Heart left ventricle (tissue), 16 donors: ENCODE data around the gene OAS2. TPM values are rescaled to one million over a fixed set of nuclear protein-coding genes. Genes with fewer than 3 reads are reported as not detected.
A peak's percentile ranks its signal among the peaks of the same experiment; 100 is the strongest.

ENCODE experiments used
- ATAC-seq, 4 donors: fragments of 200-7000 bp; cut with Tn5 transposase; one replicate each; pipeline ENCODE4 v1.9.1; 2020 to 2022; ENCODE audit warnings: moderate library complexity in 4 of 4, mild to moderate bottlenecking in 3 of 4, moderate number of reproducible peaks in 1 of 4
- DNase-seq, 5 donors: peaks; one replicate each; pipeline ENCODE4 v3.0.0-alpha.2; 2020
- H3K27ac ChIP-seq, 12 donors: fragments of 200-600 bp; sonication (generic) in 4 of 12; one replicate each; pipeline versions ENCODE4 v1.5.0 to v1.8.0; 2016 to 2022; ENCODE audit warnings: mild to moderate bottlenecking in 2 of 12
- H3K27me3 ChIP-seq, 9 donors: fragments of 200-600 bp; sonication (generic) in 2 of 9; one replicate each; pipeline versions ENCODE4 v1.5.1 to v1.8.0; 2016 to 2022; ENCODE audit warnings: mild to moderate bottlenecking in 3 of 9
- H3K36me3 ChIP-seq, 9 donors: fragments of 200-600 bp; sonication (generic) in 2 of 9; one replicate each; pipeline versions ENCODE4 v1.5.0 to v1.8.0; 2018 to 2022; ENCODE audit warnings: mild to moderate bottlenecking in 2 of 9
- H3K4me1 ChIP-seq, 12 donors: fragments of 200-600 bp; sonication (generic) in 4 of 12; one replicate each; pipeline versions ENCODE4 v1.5.0 to v1.8.0; 2016 to 2022; ENCODE audit warnings: mild to moderate bottlenecking in 3 of 12
- H3K4me3 ChIP-seq, 12 donors: fragments of 200-600 bp; sonication (generic) in 4 of 12; one replicate each; pipeline versions ENCODE4 v1.5.0 to v1.8.0; 2017 to 2022; ENCODE audit warnings: mild to moderate bottlenecking in 9 of 12, moderate library complexity in 4 of 12
- H3K9me3 ChIP-seq, 12 donors: fragments of 200-600 bp; sonication (generic) in 4 of 12; one replicate each; pipeline versions ENCODE4 v1.5.0 to v1.8.0; 2016 to 2022; ENCODE audit warnings: mild to moderate bottlenecking in 1 of 12
- POLR2A ChIP-seq, 2 donors: fragments of 450-650 bp; IDR thresholded peaks; one replicate each; pipeline ENCODE4 v1.6.1; 2017; ENCODE audit warnings: antibody characterized with exemption in 2 of 2, mild to moderate bottlenecking in 2 of 2, moderate library complexity in 2 of 2
- WGBS, 4 donors: extraction: QIAGEN DNeasy Blood & Tissue Kit in 2 of 4; methylation state at CpG; one replicate each; pipeline versions ENCODE4 v1.1.5 to v1.1.7; 2013 to 2018; 5-methylcytosine and 5-hydroxymethylcytosine counted together
- intact Hi-C, 10 donors: fragments of 100-400 bp; cut with DNase I; formaldehyde crosslinking; loops; one replicate each; pipeline versions ENCODE4 v1.11.1 to v1.14.2; 2022
- long read RNA-seq, 3 donors: library from polyadenylated mRNA; unstranded; transcript quantifications; one replicate each; pipeline ENCODE4 v2.0.0, GENCODE V29; 2020 to 2021
- polyA plus RNA-seq, 2 donors: library from polyadenylated mRNA; stranded (reverse); fragments of 200-250 nt; gene quantifications; one replicate each; pipeline ENCODE4 v1.2.3, GENCODE V29; 2013
- total RNA-seq, 9 donors: library from RNA; depleted of rRNA in 2 of 9; stranded (reverse); fragments of >200 nt in 2 of 9; fragmentation: NEBNext Ultra II Directional in 3 of 9; extraction: Animal tissue kit (Norgen Biotek cat#: 25700) in 3 of 9; gene quantifications; one replicate each; pipeline versions ENCODE4 v1.1.0 to v1.2.4, GENCODE V29; 2016 to 2023
- TF ChIP-seq, protein P1 (sequence below), 12 donors: fragments of 200-600 bp; sonication (generic) in 4 of 12; IDR thresholded peaks; one replicate each; pipeline versions ENCODE4 v1.5.0 to v1.8.0; 2018 to 2022; ENCODE audit warnings: antibody characterized with exemption in 12 of 12, mild to moderate bottlenecking in 5 of 12
- donor health status: ischemic (EF 13 %, LVEDD 7.1; RV severe dilation, severe dysfunction).
- donor health status: healthy with polysubstance abuse.
- donor health status: DM: no; HTN: yes; CAD: no.
- donor health status: DM: no; HTN: no; CAD: no.
- donor health status: ischemic (EF 25% LVEDD 6.9; RV normal size, moderate dysfunction).
- donor health status: ischemic (EF 25% LVEDD 5.7; RV mildly dilated, moderate dysfunction).
- donor health status: healthy.
- donor health status: DM: yes; HTN: yes; CAD: no.
- donor health status: ischemic (EF 35%, LVEDD 5.7; RV mildly dilated, moderate dysfunction).
- donor health status: nonischemic (EF 11% LVEDD 7.7; RV severe dilation, severe dysfunction).
- donor health status: DM: yes; HTN: yes; CAD: no.
- donor health status: PGD.
- donor health status: ischemic (EF 29% LVEDD 5.4; RV normal size, mild dysfunction).
- donor health status: nonischemic (EF 23%, LVEDD 6.1; RV moderate dilation, normal function).

The OAS2 gene, protein sequence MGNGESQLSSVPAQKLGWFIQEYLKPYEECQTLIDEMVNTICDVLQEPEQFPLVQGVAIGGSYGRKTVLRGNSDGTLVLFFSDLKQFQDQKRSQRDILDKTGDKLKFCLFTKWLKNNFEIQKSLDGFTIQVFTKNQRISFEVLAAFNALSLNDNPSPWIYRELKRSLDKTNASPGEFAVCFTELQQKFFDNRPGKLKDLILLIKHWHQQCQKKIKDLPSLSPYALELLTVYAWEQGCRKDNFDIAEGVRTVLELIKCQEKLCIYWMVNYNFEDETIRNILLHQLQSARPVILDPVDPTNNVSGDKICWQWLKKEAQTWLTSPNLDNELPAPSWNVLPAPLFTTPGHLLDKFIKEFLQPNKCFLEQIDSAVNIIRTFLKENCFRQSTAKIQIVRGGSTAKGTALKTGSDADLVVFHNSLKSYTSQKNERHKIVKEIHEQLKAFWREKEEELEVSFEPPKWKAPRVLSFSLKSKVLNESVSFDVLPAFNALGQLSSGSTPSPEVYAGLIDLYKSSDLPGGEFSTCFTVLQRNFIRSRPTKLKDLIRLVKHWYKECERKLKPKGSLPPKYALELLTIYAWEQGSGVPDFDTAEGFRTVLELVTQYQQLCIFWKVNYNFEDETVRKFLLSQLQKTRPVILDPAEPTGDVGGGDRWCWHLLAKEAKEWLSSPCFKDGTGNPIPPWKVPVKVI
- total RNA-seq (10 to 100 TPM in 4 of 9 donors, 1 to 10 TPM in 5; 6.0 to 46.1 (median 9.8) TPM), polyA plus RNA-seq (1 to 10 TPM; 3.8 to 4.2 TPM)
- long read RNA-seq, donor 1, partial matches to known transcripts, result 0 of 1 reads
- long read RNA-seq, donor 1, other reads (novel, unspliced or antisense), result 1 of 1 reads
- long read RNA-seq, donor 2, partial matches to known transcripts, result 0 of 8 reads
- long read RNA-seq, donor 2, other reads (novel, unspliced or antisense), result 5 of 8 reads
- long read RNA-seq, donor 3, result 0 reads

DNA sequence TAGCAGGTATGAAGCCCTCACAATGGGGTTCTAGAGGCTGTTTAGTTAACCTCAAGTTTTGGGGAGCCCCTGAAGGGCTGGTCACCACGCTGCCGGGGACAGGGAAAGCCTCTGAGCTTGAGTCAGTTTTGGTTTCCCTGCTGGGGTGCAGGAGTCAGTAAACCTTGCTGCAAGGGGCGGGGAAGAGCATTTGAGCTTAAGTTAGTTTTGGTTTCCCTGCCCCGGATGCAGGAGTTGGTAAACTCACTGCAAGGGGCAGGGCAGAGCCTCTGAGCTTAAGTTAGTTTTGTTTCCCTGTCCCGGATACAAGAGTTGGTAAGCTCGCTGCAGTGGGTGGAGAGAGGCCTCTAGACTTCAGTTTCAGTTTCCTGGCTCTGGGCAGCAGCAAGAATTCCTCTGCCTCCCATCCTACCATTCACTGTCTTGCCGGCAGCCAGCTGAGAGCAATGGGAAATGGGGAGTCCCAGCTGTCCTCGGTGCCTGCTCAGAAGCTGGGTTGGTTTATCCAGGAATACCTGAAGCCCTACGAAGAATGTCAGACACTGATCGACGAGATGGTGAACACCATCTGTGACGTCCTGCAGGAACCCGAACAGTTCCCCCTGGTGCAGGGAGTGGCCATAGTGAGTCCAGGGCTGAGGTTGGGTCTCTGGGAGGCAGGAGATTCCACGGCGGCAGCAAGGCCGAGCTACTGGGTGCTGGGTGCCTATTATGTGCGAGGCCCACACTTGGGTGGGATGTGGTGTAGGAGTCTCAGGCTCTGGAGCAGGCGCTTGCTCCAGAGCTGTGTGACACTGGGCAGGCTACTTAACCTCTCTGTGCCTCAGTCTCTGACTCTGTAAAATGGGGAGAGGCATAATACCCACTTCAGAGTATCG, at the start of gene OAS2:
OAS2 (plus strand) TSS at position 357 of the 878 bp plus-strand sequence; CDS start at position 447, 90 bp downstream.
- Histone ChIP-seq H3K4me3 (peak within 1 kb of the TSS; percentile 19 to 90 (median 64)), H3K4me1 (peaks cover 0 to 40% (median 12%) of the 10 kb centered on the region in 12 donors), H3K36me3 (no peaks in the 10 kb centered on the region), H3K27me3 (no peaks in the 10 kb centered on the region), H3K9me3 (peaks cover 0 to 27% (median 2%) of the 10 kb centered on the region in 12 donors), H3K27ac (peak within 1 kb of the TSS; percentile 54 to 98 (median 87))
- 31 to 37% (median 35%) methylated on average over 14 to 19 of the region's 19 CpGs for WGBS, 4 donors
- intact Hi-C loops, result loop anchor here in 3 of 10 donors (5.0 to 10.0 kb wide), 3 partner anchors 41 to 76 kb away; partner anchors contain the start of genes OAS1 (in 1 of the 3) and OAS3 (in 1 of the 3)
- DNase-seq (peak; percentile 64 to 76 (median 70)), ATAC-seq (peak; percentile 88 to 97 (median 94))
- TF ChIP-seq, protein P1, sequence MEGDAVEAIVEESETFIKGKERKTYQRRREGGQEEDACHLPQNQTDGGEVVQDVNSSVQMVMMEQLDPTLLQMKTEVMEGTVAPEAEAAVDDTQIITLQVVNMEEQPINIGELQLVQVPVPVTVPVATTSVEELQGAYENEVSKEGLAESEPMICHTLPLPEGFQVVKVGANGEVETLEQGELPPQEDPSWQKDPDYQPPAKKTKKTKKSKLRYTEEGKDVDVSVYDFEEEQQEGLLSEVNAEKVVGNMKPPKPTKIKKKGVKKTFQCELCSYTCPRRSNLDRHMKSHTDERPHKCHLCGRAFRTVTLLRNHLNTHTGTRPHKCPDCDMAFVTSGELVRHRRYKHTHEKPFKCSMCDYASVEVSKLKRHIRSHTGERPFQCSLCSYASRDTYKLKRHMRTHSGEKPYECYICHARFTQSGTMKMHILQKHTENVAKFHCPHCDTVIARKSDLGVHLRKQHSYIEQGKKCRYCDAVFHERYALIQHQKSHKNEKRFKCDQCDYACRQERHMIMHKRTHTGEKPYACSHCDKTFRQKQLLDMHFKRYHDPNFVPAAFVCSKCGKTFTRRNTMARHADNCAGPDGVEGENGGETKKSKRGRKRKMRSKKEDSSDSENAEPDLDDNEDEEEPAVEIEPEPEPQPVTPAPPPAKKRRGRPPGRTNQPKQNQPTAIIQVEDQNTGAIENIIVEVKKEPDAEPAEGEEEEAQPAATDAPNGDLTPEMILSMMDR (IDR thresholded peaks at IDR 0.05), result no peak
- TF ChIP-seq POLR2A (IDR thresholded peaks at IDR 0.05), result peak in 1 of 2 donors; percentile 54

DNA sequence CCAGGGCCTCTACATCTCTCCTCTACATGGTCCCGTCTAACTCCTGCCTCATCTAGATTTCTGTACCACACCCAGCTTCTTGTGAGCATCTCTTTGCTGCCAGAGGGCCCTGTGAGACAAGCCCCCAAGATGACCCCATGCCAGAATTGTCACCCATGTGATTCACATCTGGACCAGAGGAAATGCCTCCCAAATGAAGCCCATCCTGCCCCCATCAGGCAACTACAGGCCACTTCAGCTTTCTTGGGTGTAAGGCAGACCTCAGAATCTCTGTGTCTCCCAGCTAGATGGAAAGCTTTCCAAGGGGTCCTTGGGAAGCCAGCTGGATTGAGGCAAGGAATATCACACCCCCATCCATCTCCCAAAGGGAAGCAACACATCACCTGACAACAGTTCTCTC, 49.3 kb upstream of the OAS2 start:
- DNase-seq (no peak), ATAC-seq (no peak)
- intact Hi-C loops, result no loop called here
- Histone ChIP-seq H3K27ac (no peak overlapping the region), H3K4me1 (peaks cover 0 to 6% (median 0%) of the 10 kb centered on the region in 12 donors), H3K4me3 (no peak overlapping the region), H3K36me3 (peaks cover 0 to 16% (median 0%) of the 10 kb centered on the region in 9 donors), H3K9me3 (peaks cover 0 to 5% (median 0%) of the 10 kb centered on the region in 12 donors), H3K27me3 (no peaks in the 10 kb centered on the region)
- WGBS, 4 donors, result 83 to 93% (median 86%) methylated on average over 1 of the region's 1 CpG
- TF ChIP-seq, protein P1 (IDR thresholded peaks at IDR 0.05), result no peak
- no peak for TF ChIP-seq POLR2A (IDR thresholded peaks at IDR 0.05)

DNA sequence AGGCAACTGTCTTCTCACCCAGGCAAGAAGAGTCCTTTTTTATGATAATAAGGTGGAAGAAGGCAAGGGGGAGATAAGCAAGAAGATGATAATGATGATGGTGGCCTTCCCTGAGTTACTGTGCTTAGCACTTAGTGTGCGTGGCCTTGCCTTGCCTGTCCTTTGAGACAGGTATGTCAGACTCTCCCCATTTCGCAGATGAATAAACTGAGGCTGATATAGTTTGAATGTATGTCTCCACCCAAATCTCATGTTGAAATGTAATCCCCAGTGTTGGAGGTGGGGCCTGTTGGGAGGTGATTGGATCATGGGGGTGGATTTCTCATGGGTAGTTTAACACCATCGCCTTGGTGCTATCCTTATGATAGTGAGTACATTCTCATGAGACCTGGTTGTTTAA, 48.6 kb upstream of the OAS2 start:
- ATAC-seq, result no peak
- H3K4me1 ChIP-seq, result peaks cover 0 to 6% (median 0%) of the 10 kb centered on the region in 12 donors
- WGBS, 4 donors, result 94 to 98% (median 96%) methylated on average over 3 of the region's 3 CpGs
- TF ChIP-seq, protein P1 (IDR thresholded peaks at IDR 0.05), result no peak
- no peak for TF ChIP-seq POLR2A (IDR thresholded peaks at IDR 0.05)
- H3K4me3 ChIP-seq, result no peak overlapping the region
- peaks cover 0 to 16% (median 0%) of the 10 kb centered on the region in 9 donors for H3K36me3 ChIP-seq
- no peaks in the 10 kb centered on the region for H3K27me3 ChIP-seq
- no peak overlapping the region for H3K27ac ChIP-seq
- peaks cover 0 to 5% (median 0%) of the 10 kb centered on the region in 12 donors for H3K9me3 ChIP-seq
- no peak for DNase-seq
- intact Hi-C loops, result no loop called here
